PC-3 (cell line): ENCODE results near the gene TRIM62.

Experiments used
- EZH2 ChIP-seq: fragments of 300-600 bp; sonication (generic); IDR thresholded peaks from one replicate; pipeline ENCODE4 v1.6.1; 2017; ENCODE audit warnings: antibody characterized with exemption, mild to moderate bottlenecking, low read length; ENCODE audit not compliant: unreplicated experiment
- EZH2phosphoT487 ChIP-seq: fragments of 300-600 bp; sonication (generic); IDR thresholded peaks from 2 replicates; pipeline ENCODE4 v1.6.1; 2018; ENCODE audit warnings: mild to moderate bottlenecking, antibody characterized with exemption, low read length, borderline replicate concordance
- TF ChIP-seq, protein P1 (sequence below): fragments of 300-600 bp; sonication (generic); conservative IDR thresholded peaks from 2 replicates; pipeline ENCODE4 v1.5.1; 2017; ENCODE audit warnings: antibody characterized with exemption, low read depth, mild to moderate bottlenecking, low read length

DNA sequence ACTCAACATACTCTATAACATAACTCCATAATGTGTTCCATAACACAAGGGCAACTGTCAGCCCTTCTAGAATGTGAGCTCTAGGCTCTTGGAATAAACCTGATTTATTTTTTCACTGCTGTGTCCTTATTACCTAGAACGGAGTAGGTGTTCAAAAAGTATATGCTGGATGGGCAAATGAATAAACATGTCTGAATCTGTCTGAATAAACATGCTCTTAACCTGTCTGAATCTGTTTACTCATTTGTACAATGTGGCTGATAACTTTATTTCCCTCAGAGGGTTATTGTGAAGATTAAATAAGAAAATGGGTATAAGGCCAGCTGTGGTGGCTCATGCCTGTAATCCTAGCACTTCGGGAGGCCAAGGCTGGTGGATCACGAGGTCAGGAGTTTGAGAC lies 58.6 kb downstream of the TRIM62 start:
- TF ChIP-seq, protein P1, sequence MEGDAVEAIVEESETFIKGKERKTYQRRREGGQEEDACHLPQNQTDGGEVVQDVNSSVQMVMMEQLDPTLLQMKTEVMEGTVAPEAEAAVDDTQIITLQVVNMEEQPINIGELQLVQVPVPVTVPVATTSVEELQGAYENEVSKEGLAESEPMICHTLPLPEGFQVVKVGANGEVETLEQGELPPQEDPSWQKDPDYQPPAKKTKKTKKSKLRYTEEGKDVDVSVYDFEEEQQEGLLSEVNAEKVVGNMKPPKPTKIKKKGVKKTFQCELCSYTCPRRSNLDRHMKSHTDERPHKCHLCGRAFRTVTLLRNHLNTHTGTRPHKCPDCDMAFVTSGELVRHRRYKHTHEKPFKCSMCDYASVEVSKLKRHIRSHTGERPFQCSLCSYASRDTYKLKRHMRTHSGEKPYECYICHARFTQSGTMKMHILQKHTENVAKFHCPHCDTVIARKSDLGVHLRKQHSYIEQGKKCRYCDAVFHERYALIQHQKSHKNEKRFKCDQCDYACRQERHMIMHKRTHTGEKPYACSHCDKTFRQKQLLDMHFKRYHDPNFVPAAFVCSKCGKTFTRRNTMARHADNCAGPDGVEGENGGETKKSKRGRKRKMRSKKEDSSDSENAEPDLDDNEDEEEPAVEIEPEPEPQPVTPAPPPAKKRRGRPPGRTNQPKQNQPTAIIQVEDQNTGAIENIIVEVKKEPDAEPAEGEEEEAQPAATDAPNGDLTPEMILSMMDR, result no peak
- TF ChIP-seq EZH2 (no peak), EZH2phosphoT487 (no peak)
